GM20431 (cell line): ENCODE data around the gene C16orf96.

ENCODE experiments used
- in situ Hi-C: fragments of 300-500 bp; cut with MseI, MboI; formaldehyde crosslinking; loops from one replicate; pipeline ENCODE4 v1.15.0; 2020; ENCODE audit warnings: low sequenced_read_pairs; ENCODE audit not compliant: unreplicated experiment

Gene C16orf96

GRCh38 chr16:4594433-4595410 is 38.6 kb downstream of the C16orf96 start:
- in situ Hi-C loops, result no loop called here

- in situ Hi-C loops, result no loop called here
Observed at GRCh38 chr16:4597174-4597573, 41.0 kb downstream of the C16orf96 start.

- in situ Hi-C loops, result no loop called here
Observed at GRCh38 chr16:4599037-4599436, 42.9 kb downstream of the C16orf96 start.

GRCh38 chr16:4599545-4599944 is 43.4 kb downstream of the C16orf96 start:
- in situ Hi-C loops, result no loop called here

- in situ Hi-C loops, result no loop called here
Observed at GRCh38 chr16:4601036-4601863, 45.1 kb downstream of the C16orf96 start.

GRCh38 chr16:4601864-4602186 is 45.7 kb downstream of the C16orf96 start:
- in situ Hi-C loops, result no loop called here

GRCh38 chr16:4602331-4602730 is 46.2 kb downstream of the C16orf96 start:
- in situ Hi-C loops, result no loop called here

GRCh38 chr16:4603624-4604170 is 47.6 kb downstream of the C16orf96 start:
- in situ Hi-C loops, result no loop called here

DNA sequence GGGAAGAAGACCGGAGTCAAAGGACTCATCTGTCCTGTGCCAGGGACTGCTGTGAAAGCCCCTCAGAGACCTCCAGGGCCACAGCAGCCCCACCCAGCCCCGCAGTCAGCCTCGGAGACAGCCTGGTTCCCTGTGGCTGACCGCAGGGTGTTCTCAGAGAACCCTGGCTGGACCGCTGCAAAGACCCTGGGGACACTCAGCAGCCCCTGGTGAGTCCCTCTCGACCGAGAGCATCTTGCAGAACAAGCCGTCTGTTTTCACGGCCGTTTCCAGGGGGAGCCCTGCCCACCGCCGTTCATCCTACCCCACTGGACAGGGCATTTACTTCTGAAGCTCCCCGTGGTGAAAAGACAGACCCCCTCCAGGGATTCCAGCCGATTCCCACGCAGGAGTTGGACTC is 48.3 kb downstream of the C16orf96 start:
- in situ Hi-C loops, result no loop called here

GRCh38 chr16:4606354-4606753 is 50.2 kb downstream of the C16orf96 start:
- in situ Hi-C loops, result no loop called here

GRCh38 chr16:4607841-4608703 is 51.9 kb downstream of the C16orf96 start:
- in situ Hi-C loops, result no loop called here

GRCh38 chr16:4608704-4608980 is 52.5 kb downstream of the C16orf96 start:
- in situ Hi-C loops, result no loop called here

GRCh38 chr16:4609200-4610010 is 53.3 kb downstream of the C16orf96 start:
- in situ Hi-C loops, result no loop called here

GRCh38 chr16:4610011-4611005 is 54.2 kb downstream of the C16orf96 start:
- in situ Hi-C loops, result no loop called here

DNA sequence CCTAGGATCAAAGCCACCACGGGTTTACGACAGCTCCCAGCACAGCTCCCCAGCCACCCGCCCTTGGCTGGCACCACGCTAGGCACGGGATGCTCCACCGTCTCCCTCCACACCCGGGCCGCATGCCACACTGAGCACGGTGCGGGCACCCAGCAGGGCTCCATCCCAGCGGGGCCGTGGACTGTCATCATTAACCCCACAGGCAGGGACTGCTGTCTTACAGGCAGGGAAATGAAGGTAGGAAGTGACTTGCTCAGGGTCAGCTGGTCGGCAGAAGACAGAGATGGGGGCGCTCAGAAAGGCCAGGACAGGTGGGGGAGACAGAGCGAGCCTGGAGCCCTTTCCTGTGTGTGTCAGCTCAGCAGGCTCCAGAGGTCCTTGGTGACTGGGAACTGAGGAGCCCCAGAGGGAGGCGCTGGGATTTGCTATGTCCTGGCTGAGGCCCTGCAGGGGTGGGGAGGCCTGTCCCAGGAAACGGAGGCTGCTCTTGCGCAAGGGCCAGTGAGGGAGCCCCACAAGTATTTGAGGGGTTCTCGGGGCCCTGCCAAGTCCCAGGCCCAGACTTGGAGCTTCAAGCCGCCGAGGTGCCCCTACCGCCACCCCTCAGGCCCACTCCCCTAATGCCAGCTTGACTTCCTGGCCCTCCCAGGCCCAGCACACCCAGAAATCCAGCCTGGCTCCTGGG is 55.3 kb downstream of the C16orf96 start:
- in situ Hi-C loops, result no loop called here

DNA sequence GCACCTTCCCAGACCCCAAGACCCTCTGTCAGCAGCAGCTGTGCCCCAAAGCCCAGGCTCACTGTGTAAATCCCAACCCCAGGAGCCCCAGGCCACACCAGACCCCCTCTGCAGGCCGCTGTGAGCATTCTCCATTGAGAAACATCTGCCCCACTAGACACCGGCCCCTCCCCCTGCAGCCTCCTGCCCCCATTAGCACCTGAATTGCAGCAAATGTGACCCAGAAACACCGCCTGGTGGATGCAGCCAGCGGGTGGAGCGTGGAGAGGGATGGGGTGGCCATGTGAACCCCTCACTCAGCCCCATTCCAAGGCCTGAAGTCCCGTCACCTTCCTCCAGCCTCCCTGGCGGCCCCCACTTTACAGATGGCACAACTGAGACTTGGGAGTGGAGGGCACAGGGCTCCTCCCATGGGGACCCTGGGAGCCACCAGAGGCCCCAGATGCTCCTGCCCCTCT is 56.4 kb downstream of the C16orf96 start:
- in situ Hi-C loops, result no loop called here

DNA sequence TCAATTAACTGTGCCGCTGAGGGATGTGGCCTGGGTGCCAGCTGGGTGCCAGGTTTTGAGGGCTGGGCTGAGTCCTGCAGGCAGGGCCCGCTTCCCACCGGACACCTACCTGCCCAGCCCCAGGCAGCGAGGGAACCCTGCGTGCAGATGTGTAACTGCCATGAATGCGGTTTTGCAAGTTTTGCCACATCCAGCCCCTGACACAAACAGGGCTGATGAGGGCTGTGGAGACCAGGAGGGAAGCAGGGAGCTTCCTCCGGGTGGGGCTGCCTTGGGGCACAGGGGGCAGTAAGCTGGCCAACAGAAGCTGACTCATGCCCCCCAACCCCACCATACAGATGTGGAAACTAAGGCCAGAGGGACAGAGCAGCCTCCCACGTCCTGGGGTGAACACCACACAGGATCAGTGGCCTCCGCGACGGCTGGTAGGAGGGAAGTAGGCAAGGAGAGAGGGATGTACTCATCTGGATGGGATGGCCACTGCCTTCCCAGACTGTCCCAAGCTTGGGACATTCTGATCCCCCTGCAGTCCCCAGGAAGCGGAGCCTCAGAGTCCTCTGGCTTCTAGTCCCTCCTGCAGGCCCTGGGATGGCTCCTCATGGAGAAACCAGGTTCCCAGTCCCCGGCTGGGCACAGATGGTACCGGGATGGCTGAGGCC is 57.0 kb downstream of the C16orf96 start:
- in situ Hi-C loops, result no loop called here
